GM21717 (cell line): ENCODE data around the gene USP9X.
"Not testable (repeated sequence)": the region's sequence is repeated elsewhere in the genome, so short reads cannot be mapped to it uniquely, and the experiment has no call there.

Source experiments
- ATAC-seq: cut with Tn5 transposase; IDR thresholded peaks from one replicate; pipeline ENCODE4 v1.9.1; 2021; ENCODE audit warnings: mild to moderate bottlenecking, moderate library complexity; ENCODE audit not compliant: unreplicated experiment

USP9X gene

DNA sequence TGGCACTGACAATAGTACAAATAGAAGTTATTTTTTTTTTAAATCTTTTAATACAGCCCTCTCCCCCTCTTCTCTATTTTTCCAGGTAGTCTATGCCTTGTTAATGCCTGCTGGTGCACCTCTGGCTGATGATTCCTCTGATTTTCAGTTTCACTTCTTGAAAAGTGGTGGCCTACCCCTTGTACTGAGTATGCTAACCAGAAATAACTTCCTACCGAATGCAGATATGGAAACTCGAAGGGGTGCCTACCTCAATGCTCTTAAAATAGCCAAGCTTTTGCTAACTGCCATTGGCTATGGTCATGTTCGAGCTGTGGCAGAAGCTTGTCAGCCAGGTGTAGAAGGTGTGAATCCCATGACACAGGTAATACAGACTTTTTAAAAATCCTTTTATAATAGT lies 99.1 kb downstream of the USP9X start:
- peak; percentile 45 for ATAC-seq

- ATAC-seq: not testable (repeated sequence)
Measured at GRCh38 chrX:41186946-41187345, 101.7 kb downstream of the USP9X start.

DNA sequence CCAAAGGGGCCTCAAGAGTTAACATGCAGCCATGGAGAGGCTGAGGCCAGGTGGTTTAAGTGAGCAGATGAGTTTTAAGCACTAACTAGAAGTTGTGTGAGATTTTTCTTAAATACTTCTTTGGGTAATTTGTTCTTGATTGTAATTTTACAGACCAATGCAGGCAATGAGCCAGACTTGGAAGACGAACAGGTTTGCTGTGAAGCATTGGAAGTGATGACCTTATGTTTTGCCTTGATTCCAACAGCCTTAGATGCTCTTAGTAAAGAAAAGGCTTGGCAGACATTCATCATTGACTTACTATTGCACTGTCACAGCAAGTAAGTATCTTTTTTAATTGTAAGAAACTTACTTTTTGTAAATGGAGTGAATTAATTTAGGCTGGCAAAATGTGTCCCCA lies 103.9 kb downstream of the USP9X start:
- no peak for ATAC-seq

DNA sequence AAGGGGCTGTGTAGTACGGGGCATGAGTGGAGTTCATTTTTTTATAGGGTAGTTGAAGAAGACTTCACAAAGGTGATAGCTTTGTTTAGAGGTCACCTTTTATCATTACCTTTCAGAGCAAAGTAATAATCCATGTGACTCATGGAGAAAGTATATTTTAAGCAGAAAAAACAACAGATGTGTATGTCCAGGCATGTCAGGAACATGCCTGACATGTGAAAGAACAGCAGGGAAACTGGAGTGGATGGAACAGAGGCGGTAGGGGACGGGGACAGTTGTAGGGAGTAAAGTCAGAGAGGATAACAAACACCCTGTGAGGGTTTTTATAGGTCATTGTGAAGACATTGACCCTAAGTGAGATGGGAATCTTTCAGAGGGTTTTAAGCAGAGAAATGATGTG lies 107.6 kb downstream of the USP9X start:
- no peak for ATAC-seq

GRCh38 chrX:41198410-41198809 lies 113.2 kb downstream of the USP9X start:
- ATAC-seq: no peak

- ATAC-seq: no peak
Measured at GRCh38 chrX:41200785-41201184, 115.5 kb downstream of the USP9X start.

- ATAC-seq: no peak
Measured at GRCh38 chrX:41209853-41210252, 124.6 kb downstream of the USP9X start.

- ATAC-seq: no peak
Measured at GRCh38 chrX:41224605-41225004, 139.4 kb downstream of the USP9X start.

- no peak for ATAC-seq
Measured at GRCh38 chrX:41233988-41234387, 148.7 kb downstream of the USP9X start.

- not testable (repeated sequence) for ATAC-seq
Measured at GRCh38 chrX:41234471-41234870, 149.2 kb downstream of the USP9X start.

- ATAC-seq: no peak
Measured at GRCh38 chrX:41234962-41235361, 149.7 kb downstream of the USP9X start.

DNA sequence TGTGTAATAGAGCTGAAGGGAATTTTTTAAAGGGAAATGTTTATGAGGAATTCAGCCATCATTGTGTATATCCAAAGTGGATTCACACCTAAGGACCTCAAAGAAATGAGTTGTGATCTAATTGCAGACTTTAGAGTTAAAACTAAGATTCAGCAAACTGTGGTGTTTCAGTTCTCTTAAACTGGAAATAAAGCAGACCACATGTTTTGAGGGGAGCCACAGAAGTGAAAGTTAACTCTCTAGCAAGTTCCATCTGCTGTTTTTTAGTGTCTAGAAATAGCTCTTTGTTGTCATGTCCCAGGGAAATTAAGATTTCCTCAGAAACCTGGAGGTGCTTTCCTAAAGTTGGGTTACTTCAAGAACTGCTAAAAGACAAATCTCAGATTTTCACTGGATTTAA lies 151.4 kb downstream of the USP9X start:
- ATAC-seq: peak; percentile 77

GRCh38 chrX:41240509-41240908 lies 155.3 kb downstream of the USP9X start:
- ATAC-seq: no peak

- ATAC-seq: no peak
Measured at GRCh38 chrX:41241962-41242361, 156.7 kb downstream of the USP9X start.

DNA sequence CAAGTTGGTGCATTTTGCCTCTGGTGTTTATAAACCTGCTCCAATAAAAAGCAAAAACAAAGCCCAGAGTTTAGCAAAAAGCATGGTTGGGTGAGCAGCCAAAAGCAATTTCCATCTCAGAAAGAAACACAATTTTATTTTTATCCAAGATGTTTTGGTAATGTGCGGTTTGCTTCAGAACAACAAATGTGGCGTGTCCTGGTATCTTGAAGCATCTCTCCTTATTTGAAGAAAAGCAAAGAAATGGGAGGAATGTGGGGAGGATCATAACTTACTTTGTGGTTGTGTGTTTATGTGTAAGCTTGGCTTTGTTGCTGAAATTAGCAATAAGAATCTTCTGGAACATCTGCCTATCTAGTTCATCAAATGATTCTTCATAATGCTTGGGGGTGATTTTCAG lies 160.4 kb downstream of the USP9X start:
- ATAC-seq: no peak

DNA sequence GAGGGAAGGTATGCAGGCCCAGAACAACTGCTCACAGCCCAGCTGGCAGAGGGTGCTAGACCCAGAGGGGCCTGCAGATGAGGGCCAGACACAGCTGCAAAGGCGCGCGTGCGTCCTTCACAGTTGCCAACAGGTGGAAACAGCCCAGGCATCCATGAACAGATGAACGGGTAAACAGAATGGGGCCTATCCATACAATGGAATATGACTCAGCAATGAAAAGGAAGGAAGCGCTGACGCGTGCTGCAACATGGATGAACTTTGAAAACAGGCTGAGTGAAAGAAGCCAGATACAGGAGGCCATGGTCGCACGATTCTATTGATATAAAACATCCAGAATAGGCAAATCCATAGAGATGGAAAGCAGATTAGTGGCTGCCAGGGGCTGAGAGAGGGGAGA lies 165.6 kb downstream of the USP9X start:
- ATAC-seq: no peak

GRCh38 chrX:41257801-41258200 lies 172.6 kb downstream of the USP9X start:
- ATAC-seq: no peak

- no peak for ATAC-seq
Measured at GRCh38 chrX:41258226-41258625, 173.0 kb downstream of the USP9X start.

DNA sequence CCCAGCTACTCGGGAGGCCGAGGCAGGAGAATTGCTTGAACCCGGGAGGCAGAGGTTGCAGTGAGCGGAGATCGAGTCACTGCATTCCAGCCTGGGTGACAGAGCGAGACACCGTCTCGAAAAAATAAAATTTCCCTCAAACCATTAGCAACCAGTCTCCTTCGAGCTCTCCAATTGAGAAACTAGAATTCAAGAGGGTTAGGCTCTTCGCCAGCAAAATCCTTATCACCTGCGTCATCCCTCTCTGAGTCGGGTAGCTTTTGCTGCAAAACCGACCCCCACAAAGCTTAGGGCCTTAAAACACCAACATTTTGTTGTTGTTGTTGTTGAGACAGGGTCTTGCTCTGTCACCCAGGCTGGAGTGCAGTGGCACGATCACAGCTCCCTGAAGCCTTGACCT lies 173.6 kb downstream of the USP9X start:
- no peak for ATAC-seq

- no peak for ATAC-seq
Measured at GRCh38 chrX:41259516-41259915, 174.3 kb downstream of the USP9X start.

DNA sequence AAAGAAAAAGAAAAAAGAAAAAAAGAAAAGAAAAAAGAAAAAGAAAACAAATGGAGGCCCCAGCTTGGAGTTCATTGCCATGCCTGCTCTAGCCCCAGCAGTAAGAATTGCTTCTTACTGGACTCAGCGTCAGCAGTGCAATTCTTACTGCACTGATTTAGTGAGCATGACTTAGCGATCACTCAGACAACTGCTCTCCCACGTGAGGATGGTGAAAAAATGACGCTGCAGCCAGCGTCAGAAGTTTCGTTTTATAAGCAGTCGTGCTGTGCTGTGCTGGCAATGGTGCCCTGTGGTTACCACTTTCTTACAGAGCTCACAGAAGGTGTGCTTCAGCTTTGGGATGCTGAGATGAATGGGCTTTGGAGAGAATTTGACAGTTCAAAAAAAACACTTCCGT lies 180.4 kb downstream of the USP9X start:
- no peak for ATAC-seq

GRCh38 chrX:41273638-41274037 lies 188.4 kb downstream of the USP9X start:
- no peak for ATAC-seq

GRCh38 chrX:41275661-41276609 lies 190.7 kb downstream of the USP9X start:
- ATAC-seq: peak; percentile 46
